ENCODE measurements around the gene DPPA4. TPM values are rescaled to one million over a fixed set of nuclear protein-coding genes. Genes with fewer than 3 reads are reported as not detected.
"Not testable (repeated sequence)": the region's sequence is repeated elsewhere in the genome, so short reads cannot be mapped to it uniquely, and the experiment has no call there.

Gene DPPA4
- total and polyA plus RNA-seq, 2 donors (not counting 1 experiment from before 2014, with no cell fraction given), result 2.8 to 3.3 TPM

- DNase-seq (no peak), ATAC-seq (ENCODE audit: low read depth) (no peak)
- Histone ChIP-seq H2AFZ (ENCODE audit: insufficient read depth, low read depth, low read length, poor library complexity, severe bottlenecking) (no peak overlapping the region), H3K27me3 (replicated peaks in 1 of 4; ENCODE audit: control extremely low read depth in 1 of 4, control insufficient read depth in 3 of 4, insufficient read depth in 4 of 4, low read length in 3 of 4) (no peaks in the 10 kb centered on the region), H4K20me1 (ENCODE audit: control insufficient read depth, insufficient read depth, low read length, poor library complexity, severe bottlenecking) (no peaks in the 10 kb centered on the region), H3K4me1 (ENCODE audit: control insufficient read depth in 2 of 2, insufficient read depth in 2 of 2, low read length in 2 of 2) (no peaks in the 10 kb centered on the region), H3K27ac (ENCODE audit: low read length in 2 of 2) (no peak overlapping the region), H3K4me3 (ENCODE audit: control extremely low read depth in 1 of 5, extremely low read depth in 1 of 5, insufficient read depth in 1 of 5, low read depth in 2 of 5, low read length in 4 of 5) (no peak overlapping the region), H3K36me3 (replicated peaks in 1 of 2; ENCODE audit: control extremely low read depth in 1 of 2, control insufficient read depth in 1 of 2, extremely low read depth in 1 of 2, insufficient read depth in 2 of 2, low read length in 1 of 2) (no peaks in the 10 kb centered on the region), H3K4me2 (replicated peaks; ENCODE audit: low read depth, low read length, poor library complexity, severe bottlenecking) (no peak overlapping the region), H3K9ac (ENCODE audit: low read length) (no peak overlapping the region), H3K79me2 (ENCODE audit: control insufficient read depth, insufficient read depth, low read length) (no peaks in the 10 kb centered on the region), H3K9me3 (ENCODE audit: control extremely low read depth in 1 of 3, control insufficient read depth in 2 of 3, insufficient read depth in 1 of 3, low read length in 2 of 3) (peaks cover 0 to 7% (median 0%) of the 10 kb centered on the region in 3 donors)
- Mint-ChIP-seq H3K27me3 (no peaks in the 10 kb centered on the region), H3K27ac (no peak overlapping the region), H3K4me3 (no peak overlapping the region), H3K9me3 (ENCODE audit: insufficient read depth) (no peaks in the 10 kb centered on the region), H3K4me1 (no peaks in the 10 kb centered on the region)
- ChIA-PET POLR2A (no interaction called here), CTCF (no interaction called here)
- intact Hi-C loops (cut with micrococcal nuclease), result no loop called here
- TF ChIP-seq CTCF (IDR thresholded peaks at IDR 0.05) (no peak), EZH2 (IDR thresholded peaks at IDR 0.05; ENCODE audit: borderline replicate concordance, insufficient read depth, low read depth, low read length, poor library complexity, severe bottlenecking) (no peak)
Measured at GRCh38 chr3:109363634-109364033, 26.3 kb upstream of the DPPA4 start.

DNA sequence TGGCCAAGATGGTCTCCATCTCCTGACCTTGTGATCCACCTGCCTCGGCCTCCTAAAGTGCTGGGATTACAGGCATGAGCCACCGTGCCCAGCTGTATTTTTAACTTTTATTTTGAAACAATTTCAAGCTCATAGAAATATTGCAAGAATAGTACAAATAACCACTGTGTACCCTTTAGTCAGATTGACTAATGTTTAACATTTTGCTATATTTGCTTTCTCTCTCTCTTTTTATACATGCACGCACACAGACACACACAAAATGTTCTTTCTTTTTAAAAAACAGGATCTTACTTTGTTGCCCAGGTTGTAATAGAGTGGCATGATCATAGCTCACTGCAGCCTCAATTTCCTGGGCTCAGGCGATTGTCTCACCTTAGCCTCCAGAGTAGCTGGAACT lies 25.5 kb upstream of the DPPA4 start:
- Mint-ChIP-seq H3K27ac (no peak overlapping the region), H3K9me3 (ENCODE audit: insufficient read depth) (no peaks in the 10 kb centered on the region), H3K27me3 (no peaks in the 10 kb centered on the region), H3K4me1 (no peaks in the 10 kb centered on the region), H3K4me3 (no peak overlapping the region)
- no peaks in the 10 kb centered on the region for H4K20me1 ChIP-seq (ENCODE audit: control insufficient read depth, insufficient read depth, low read length, poor library complexity, severe bottlenecking)
- WGBS (ENCODE audit: insufficient coverage), result 83% methylated on average over 1 of the region's 4 CpGs
- H3K9ac ChIP-seq (ENCODE audit: low read length), result no peak overlapping the region
- no peak overlapping the region for H3K27ac ChIP-seq (ENCODE audit: low read length in 2 of 2)
- ChIA-PET POLR2A (no interaction called here), CTCF (no interaction called here)
- no peak overlapping the region for H3K4me2 ChIP-seq (replicated peaks; ENCODE audit: low read depth, low read length, poor library complexity, severe bottlenecking)
- no peak overlapping the region for H3K4me3 ChIP-seq (ENCODE audit: control extremely low read depth in 1 of 5, extremely low read depth in 1 of 5, insufficient read depth in 1 of 5, low read depth in 2 of 5, low read length in 4 of 5)
- no peaks in the 10 kb centered on the region for H3K36me3 ChIP-seq (replicated peaks in 1 of 2; ENCODE audit: control extremely low read depth in 1 of 2, control insufficient read depth in 1 of 2, extremely low read depth in 1 of 2, insufficient read depth in 2 of 2, low read length in 1 of 2)
- ATAC-seq (ENCODE audit: low read depth) (no peak), DNase-seq (no peak)
- no peaks in the 10 kb centered on the region for H3K27me3 ChIP-seq (replicated peaks in 1 of 4; ENCODE audit: control extremely low read depth in 1 of 4, control insufficient read depth in 3 of 4, insufficient read depth in 4 of 4, low read length in 3 of 4)
- peaks cover 0 to 7% (median 0%) of the 10 kb centered on the region in 3 donors for H3K9me3 ChIP-seq (ENCODE audit: control extremely low read depth in 1 of 3, control insufficient read depth in 2 of 3, insufficient read depth in 1 of 3, low read length in 2 of 3)
- H2AFZ ChIP-seq (ENCODE audit: insufficient read depth, low read depth, low read length, poor library complexity, severe bottlenecking), result no peak overlapping the region
- no peaks in the 10 kb centered on the region for H3K4me1 ChIP-seq (ENCODE audit: control insufficient read depth in 2 of 2, insufficient read depth in 2 of 2, low read length in 2 of 2)
- intact Hi-C loops (cut with micrococcal nuclease), result no loop called here
- TF ChIP-seq EZH2 (IDR thresholded peaks at IDR 0.05; ENCODE audit: borderline replicate concordance, insufficient read depth, low read depth, low read length, poor library complexity, severe bottlenecking), result no peak
- no peak for TF ChIP-seq CTCF (IDR thresholded peaks at IDR 0.05)
- no peaks in the 10 kb centered on the region for H3K79me2 ChIP-seq (ENCODE audit: control insufficient read depth, insufficient read depth, low read length)

- H2AFZ ChIP-seq (ENCODE audit: insufficient read depth, low read depth, low read length, poor library complexity, severe bottlenecking); H3K27me3 ChIP-seq (replicated peaks in 1 of 4; ENCODE audit: control extremely low read depth in 1 of 4, control insufficient read depth in 3 of 4, insufficient read depth in 4 of 4, low read length in 3 of 4); POLR2A ChIA-PET; H3K4me1 Mint-ChIP-seq; intact Hi-C loops (cut with micrococcal nuclease); H3K27me3 Mint-ChIP-seq; H3K36me3 ChIP-seq (replicated peaks in 1 of 2; ENCODE audit: control extremely low read depth in 1 of 2, control insufficient read depth in 1 of 2, extremely low read depth in 1 of 2, insufficient read depth in 2 of 2, low read length in 1 of 2); CTCF ChIA-PET; H3K27ac Mint-ChIP-seq; H3K9me3 ChIP-seq (ENCODE audit: control extremely low read depth in 1 of 3, control insufficient read depth in 2 of 3, insufficient read depth in 1 of 3, low read length in 2 of 3); DNase-seq; H3K4me3 Mint-ChIP-seq; H3K9me3 Mint-ChIP-seq (ENCODE audit: insufficient read depth); H3K79me2 ChIP-seq (ENCODE audit: control insufficient read depth, insufficient read depth, low read length); H3K27ac ChIP-seq (ENCODE audit: low read length in 2 of 2); H3K4me1 ChIP-seq (ENCODE audit: control insufficient read depth in 2 of 2, insufficient read depth in 2 of 2, low read length in 2 of 2); H3K4me3 ChIP-seq (ENCODE audit: control extremely low read depth in 1 of 5, extremely low read depth in 1 of 5, insufficient read depth in 1 of 5, low read depth in 2 of 5, low read length in 4 of 5); H4K20me1 ChIP-seq (ENCODE audit: control insufficient read depth, insufficient read depth, low read length, poor library complexity, severe bottlenecking); H3K4me2 ChIP-seq (replicated peaks; ENCODE audit: low read depth, low read length, poor library complexity, severe bottlenecking); ATAC-seq (ENCODE audit: low read depth); H3K9ac ChIP-seq (ENCODE audit: low read length): not testable (repeated sequence)
- WGBS (ENCODE audit: insufficient coverage), result 77% methylated on average over 2 of the region's 2 CpGs
Measured at GRCh38 chr3:109358809-109359208, 21.5 kb upstream of the DPPA4 start.

Measured in B cell (primary cell).